ENCODE results near the gene PIP5K1B. TPM values are rescaled to one million over a fixed set of nuclear protein-coding genes. Genes with fewer than 3 reads are reported as not detected.

PIP5K1B gene
- total and polyA plus RNA-seq, 10 of the 15 experiments (the other 5 are each of a cell fraction or from before 2014, with no cell fraction given), result 6.8 to 16.3 (median 10.6) TPM

GRCh38 chr9:68731857-68732256, 26.8 kb downstream of the PIP5K1B start:
- ChIA-PET CTCF (no interaction called here), POLR2A (no interaction called here), RAD21 (ENCODE audit: unreplicated experiment) (no interaction called here), SMC1A (ENCODE audit: uncharacterized antibody, unreplicated experiment) (no interaction called here)
- DNase-seq (ENCODE audit: low read depth, low spot score), result no peak
- intact Hi-C loops (cut with micrococcal nuclease; ENCODE audit: unreplicated experiment), result no loop called here
- H3K27ac ChIP-seq (ENCODE audit: control insufficient read depth, insufficient read depth), result no peak overlapping the region
- BruUV-seq (replicated peaks), result no TSS peak
- FAIRE-seq, result no peak
- in situ Hi-C loops (cut with MboI), result no loop called here
- H3K4me3 ChIP-seq, result no peak overlapping the region
- WGBS (ENCODE audit: insufficient coverage, insufficient replicate concordance, low lambda C conversion rate, missing lambda C conversion rate), result 89% methylated on average over 5 of the region's 5 CpGs
- no peaks in the 10 kb centered on the region; a peak in 2 of 4 replicates for H3K36me3 ChIP-seq (ENCODE audit: control insufficient read depth in 2 of 2, insufficient read depth in 2 of 2, low read length in 1 of 2)
- no peaks in the 10 kb centered on the region for H3K27me3 ChIP-seq (replicated peaks in 1 of 2; ENCODE audit: control insufficient read depth in 2 of 2, insufficient read depth in 2 of 2, low read length in 1 of 2)
- no peaks in the 10 kb centered on the region for H3K9me3 ChIP-seq (replicated peaks; ENCODE audit: control insufficient read depth, insufficient read depth, low read length)
- no peaks in the 10 kb centered on the region for H3K4me1 ChIP-seq (ENCODE audit: control insufficient read depth, insufficient read depth, low read length)
- H3K9ac ChIP-seq (ENCODE audit: control insufficient read depth, insufficient read depth, low read length), result no peak overlapping the region
- TF ChIP-seq, protein P1, sequence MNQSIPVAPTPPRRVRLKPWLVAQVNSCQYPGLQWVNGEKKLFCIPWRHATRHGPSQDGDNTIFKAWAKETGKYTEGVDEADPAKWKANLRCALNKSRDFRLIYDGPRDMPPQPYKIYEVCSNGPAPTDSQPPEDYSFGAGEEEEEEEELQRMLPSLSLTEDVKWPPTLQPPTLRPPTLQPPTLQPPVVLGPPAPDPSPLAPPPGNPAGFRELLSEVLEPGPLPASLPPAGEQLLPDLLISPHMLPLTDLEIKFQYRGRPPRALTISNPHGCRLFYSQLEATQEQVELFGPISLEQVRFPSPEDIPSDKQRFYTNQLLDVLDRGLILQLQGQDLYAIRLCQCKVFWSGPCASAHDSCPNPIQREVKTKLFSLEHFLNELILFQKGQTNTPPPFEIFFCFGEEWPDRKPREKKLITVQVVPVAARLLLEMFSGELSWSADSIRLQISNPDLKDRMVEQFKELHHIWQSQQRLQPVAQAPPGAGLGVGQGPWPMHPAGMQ (IDR thresholded peaks at IDR 0.05; ENCODE audit: borderline replicate concordance), result no peak
- TF ChIP-seq RFX5 (IDR thresholded peaks at IDR 0.05; ENCODE audit: low read depth, low read length) (no peak), RCOR1 (conservative IDR thresholded peaks at IDR 0.05; ENCODE audit: low read depth, low read length) (no peak), GABPA (IDR thresholded peaks at IDR 0.05; ENCODE audit: low read depth) (no peak), CEBPZ (IDR thresholded peaks at IDR 0.05; ENCODE audit: low read depth, low read length) (no peak), POLR2AphosphoS5 (IDR thresholded peaks at IDR 0.05; ENCODE audit: low read length) (no peak), NR2C1 (IDR thresholded peaks at IDR 0.05) (no peak)
- H2AFZ ChIP-seq (ENCODE audit: control insufficient read depth, low read depth, low read length), result no peak overlapping the region
- no peaks in the 10 kb centered on the region; the same call in 1 of the 2 replicates for H4K20me1 ChIP-seq (ENCODE audit: control insufficient read depth, insufficient read depth)
- H3K4me2 ChIP-seq (ENCODE audit: control insufficient read depth, insufficient read depth), result no peak overlapping the region
- no peak for ATAC-seq
- H3K79me2 ChIP-seq (ENCODE audit: control insufficient read depth, insufficient read depth, low read length), result no peaks in the 10 kb centered on the region; the same call in none of the 2 replicates
